Ovary (tissue), 3 donors: ENCODE results near the gene MRPL4.

Experiments
- POLR2A ChIP-seq: fragments of 450-650 bp; IDR thresholded peaks from one replicate; pipeline ENCODE4 v1.6.1; 2017; ENCODE audit warnings: antibody characterized with exemption, mild to moderate bottlenecking, moderate library complexity
- TF ChIP-seq, protein P1 (sequence below), 3 donors: fragments of 450-650 bp in 2 of 3; fragments of 200-600 bp in 1 of 3; IDR thresholded peaks; one replicate each; pipeline versions ENCODE4 v1.5.1 to v1.8.0; 2016 to 2022; ENCODE audit warnings: antibody characterized with exemption in 3 of 3, mild to moderate bottlenecking in 1 of 3
- donor health status: DM: no; HTN: no; CAD: no.

- TF ChIP-seq, protein P1, sequence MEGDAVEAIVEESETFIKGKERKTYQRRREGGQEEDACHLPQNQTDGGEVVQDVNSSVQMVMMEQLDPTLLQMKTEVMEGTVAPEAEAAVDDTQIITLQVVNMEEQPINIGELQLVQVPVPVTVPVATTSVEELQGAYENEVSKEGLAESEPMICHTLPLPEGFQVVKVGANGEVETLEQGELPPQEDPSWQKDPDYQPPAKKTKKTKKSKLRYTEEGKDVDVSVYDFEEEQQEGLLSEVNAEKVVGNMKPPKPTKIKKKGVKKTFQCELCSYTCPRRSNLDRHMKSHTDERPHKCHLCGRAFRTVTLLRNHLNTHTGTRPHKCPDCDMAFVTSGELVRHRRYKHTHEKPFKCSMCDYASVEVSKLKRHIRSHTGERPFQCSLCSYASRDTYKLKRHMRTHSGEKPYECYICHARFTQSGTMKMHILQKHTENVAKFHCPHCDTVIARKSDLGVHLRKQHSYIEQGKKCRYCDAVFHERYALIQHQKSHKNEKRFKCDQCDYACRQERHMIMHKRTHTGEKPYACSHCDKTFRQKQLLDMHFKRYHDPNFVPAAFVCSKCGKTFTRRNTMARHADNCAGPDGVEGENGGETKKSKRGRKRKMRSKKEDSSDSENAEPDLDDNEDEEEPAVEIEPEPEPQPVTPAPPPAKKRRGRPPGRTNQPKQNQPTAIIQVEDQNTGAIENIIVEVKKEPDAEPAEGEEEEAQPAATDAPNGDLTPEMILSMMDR (IDR thresholded peaks at IDR 0.05): no peak
- no peak for TF ChIP-seq POLR2A
Measured at GRCh38 chr19:10309423-10309822, 57.4 kb downstream of the MRPL4 start, which contains the start of gene ZGLP1.
